A549 (cell line): ENCODE results near the gene MYO1B. TPM values are rescaled to one million over a fixed set of nuclear protein-coding genes. Genes with fewer than 3 reads are reported as not detected.

Experiments
- ATAC-seq, 2 experiments: fragments of 200-7000 bp in 1 of 2; fragments of >200 bp in 1 of 2; cut with Nextera tagmentation in 1 of 2; cut with Tn5 transposase in 1 of 2; 3 replicates each; pipeline versions ENCODE4 v1.8.0 to v1.9.1; 2018 to 2020; ENCODE audit warnings: mild to moderate bottlenecking in 1 of 2, moderate library complexity in 1 of 2
- CTCF ChIA-PET: fragments of 300-600 bp; sonication (Branson Sonifier 250); formaldehyde crosslinking; extraction: SDS; loops from one replicate; lab custom pipeline; 2021; ENCODE audit warnings: antibody characterized with exemption, inconsistent platforms; lab: Yijun Ruan, JAX
- POLR2A ChIA-PET: fragments of 350-600 bp; formaldehyde crosslinking; extraction: SDS; loops from one replicate; lab custom pipeline; 2021; ENCODE audit warnings: antibody characterized with exemption, inconsistent platforms; lab: Yijun Ruan, JAX
- DNase-seq, 2 experiments: peaks; one replicate each; pipeline versions ENCODE4 v3.0.0 to v3.0.0-alpha.2; 2011 to 2016; ENCODE audit warnings: low read depth in 1 of 2, low spot score in 1 of 2
- FAIRE-seq: peaks from 2 replicates; lab custom pipeline; 2011; peaks lifted over from hg19 to GRCh38; lab: Jason Lieb, UNC
- H3K27ac ChIP-seq, 2 experiments: fragments of >200 bp; sonication (Bioruptor Twin); formaldehyde crosslinking; 3 replicates each; pipeline ENCODE4 v1.5.1; 2016 to 2017
- H3K4me1 ChIP-seq: fragments of >200 bp; sonication (Bioruptor Twin); formaldehyde crosslinking; 3 replicates; pipeline ENCODE4 v1.6.1; 2016
- H3K4me2 ChIP-seq: fragments of >200 bp; sonication (Bioruptor Twin); formaldehyde crosslinking; 3 replicates; pipeline ENCODE4 v1.6.1; 2016
- H3K4me3 ChIP-seq: fragments of >200 bp; sonication (Bioruptor Twin); formaldehyde crosslinking; 3 replicates; pipeline ENCODE4 v1.5.1; 2016
- H3K9me3 ChIP-seq: fragments of >200 bp; sonication (Bioruptor Twin); formaldehyde crosslinking; 3 replicates; pipeline ENCODE4 v1.6.1; 2016
- CBX2 ChIP-seq: fragments of 200-600 bp; sonication (generic); IDR thresholded peaks from 2 replicates; pipeline ENCODE4 v1.6.1; 2016; ENCODE audit warnings: low read depth, mild to moderate bottlenecking, borderline replicate concordance
- CEBPB ChIP-seq, 2 experiments: fragments of >200 bp in 1 of 2; sonication (Bioruptor Twin) in 1 of 2; formaldehyde crosslinking in 1 of 2; IDR thresholded peaks; 2 replicates each; pipeline ENCODE4 v1.6.1; 2012 to 2016
- CTCF ChIP-seq: fragments of >200 bp; sonication (Bioruptor Twin); formaldehyde crosslinking; IDR thresholded peaks from 3 replicates; pipeline ENCODE4 v1.5.1; 2016
- HEYL ChIP-seq: fragments of 250-450 bp; sonication (Bioruptor Pico); IDR thresholded peaks from 2 replicates; pipeline ENCODE4 v1.8.0; 2021; ENCODE audit warnings: mild to moderate bottlenecking, moderate library complexity
- JUNB ChIP-seq: fragments of >200 bp; sonication (Bioruptor Twin); formaldehyde crosslinking; IDR thresholded peaks from 2 replicates; pipeline ENCODE4 v1.6.1; 2016
- KDM1A ChIP-seq: fragments of 200-600 bp; sonication (generic); IDR thresholded peaks from 2 replicates; pipeline ENCODE4 v1.6.1; 2016; ENCODE audit warnings: low read depth, mild to moderate bottlenecking
- PHF8 ChIP-seq: fragments of 200-600 bp; sonication (generic); IDR thresholded peaks from 2 replicates; pipeline ENCODE4 v1.6.1; 2016; ENCODE audit warnings: low read depth, mild to moderate bottlenecking, antibody characterized with exemption, moderate library complexity, borderline replicate concordance
- POLR2AphosphoS2 ChIP-seq: conservative IDR thresholded peaks from 2 replicates; pipeline ENCODE4 v1.6.1; 2012; ENCODE audit warnings: low read length, improper control_type of control experiment, inconsistent platforms
- SREBF2 ChIP-seq: fragments of 450-650 bp; IDR thresholded peaks from 2 replicates; pipeline ENCODE4 v1.6.1; 2014; ENCODE audit warnings: mild to moderate bottlenecking, moderate library complexity
- USF2 ChIP-seq: fragments of 450-650 bp; IDR thresholded peaks from 2 replicates; pipeline ENCODE4 v1.6.1; 2014; ENCODE audit warnings: antibody characterized with exemption
- ZC3H11A ChIP-seq: fragments of 450-650 bp; IDR thresholded peaks from 2 replicates; pipeline ENCODE4 v1.6.1; 2014; ENCODE audit warnings: antibody characterized with exemption, mild to moderate bottlenecking
- WGBS: methylation state at CpG from one replicate; pipeline ENCODE4 v1.1.6; 2017; ENCODE audit errors: missing lambda C conversion rate; 5-methylcytosine and 5-hydroxymethylcytosine counted together
- polyA plus RNA-seq, 4 experiments: library from polyadenylated mRNA; depleted of rRNA in 3 of 4; stranded (reverse); fragments of >200 nt; fragmentation: RNase III in 1 of 4; extraction: RNeasy Plus Mini Kit Qiagen cat#74134 plus additional on column Dnase treatment in 1 of 4; gene quantifications; 2 replicates in 3 of 4; 3 replicates in 1 of 4; pipeline ENCODE4 v1.2.3, GENCODE V29; 2011 to 2017
- TF ChIP-seq, protein P1 (sequence below): fragments of 250-450 bp; sonication (Bioruptor Pico); IDR thresholded peaks from 2 replicates; pipeline ENCODE4 v1.5.0; 2020; ENCODE audit warnings: low read depth, mild to moderate bottlenecking, moderate library complexity
- TF ChIP-seq, protein P2 (sequence below): IDR thresholded peaks from 2 replicates; pipeline ENCODE4 v1.6.1; 2012
- TF ChIP-seq, protein P3 (sequence below): fragments of >200 bp; sonication (Bioruptor Twin); formaldehyde crosslinking; IDR thresholded peaks from 3 replicates; pipeline ENCODE4 v1.6.1; 2016
- TF ChIP-seq, protein P4 (sequence below): fragments of 200-600 bp; sonication (generic); IDR thresholded peaks from 2 replicates; pipeline ENCODE4 v1.6.1; 2016; ENCODE audit warnings: antibody characterized with exemption, mild to moderate bottlenecking, moderate library complexity
- TF ChIP-seq, protein P5 (sequence below): IDR thresholded peaks from 2 replicates; pipeline ENCODE4 v1.6.1; 2012; ENCODE audit warnings: low read depth, borderline replicate concordance

MYO1B gene
- polyA plus RNA-seq, 2 of the 4 experiments (the other 2 are of a cell fraction): 77.7 to 159 TPM

DNA sequence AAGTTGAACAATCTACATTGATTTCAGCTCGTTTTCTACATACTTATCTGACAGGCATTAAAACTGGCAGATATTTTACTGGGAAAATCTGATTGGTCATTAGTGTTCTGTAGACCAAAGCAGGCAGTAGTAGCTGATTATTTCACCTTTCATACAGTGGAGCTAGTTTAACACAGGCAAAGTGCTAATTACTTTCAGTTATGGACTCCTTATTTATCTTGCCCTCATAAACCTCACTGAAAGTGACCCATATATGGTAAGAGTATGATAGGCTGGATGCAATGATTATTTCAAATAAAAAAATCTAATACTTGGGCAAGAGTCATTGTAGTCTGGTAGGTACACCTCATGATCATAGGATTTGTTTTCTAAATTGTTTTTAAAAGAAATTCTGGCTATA, 129.7 kb downstream of the MYO1B start:
- H3K4me3 ChIP-seq: no peak overlapping the region
- TF ChIP-seq, protein P1, sequence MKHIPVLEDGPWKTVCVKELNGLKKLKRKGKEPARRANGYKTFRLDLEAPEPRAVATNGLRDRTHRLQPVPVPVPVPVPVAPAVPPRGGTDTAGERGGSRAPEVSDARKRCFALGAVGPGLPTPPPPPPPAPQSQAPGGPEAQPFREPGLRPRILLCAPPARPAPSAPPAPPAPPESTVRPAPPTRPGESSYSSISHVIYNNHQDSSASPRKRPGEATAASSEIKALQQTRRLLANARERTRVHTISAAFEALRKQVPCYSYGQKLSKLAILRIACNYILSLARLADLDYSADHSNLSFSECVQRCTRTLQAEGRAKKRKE (CRISPR knock-in tag): no peak
- no peak for TF ChIP-seq JUNB
- TF ChIP-seq CTCF: no peak
- no peak for TF ChIP-seq SREBF2
- no peak for TF ChIP-seq ZC3H11A
- TF ChIP-seq, protein P2, sequence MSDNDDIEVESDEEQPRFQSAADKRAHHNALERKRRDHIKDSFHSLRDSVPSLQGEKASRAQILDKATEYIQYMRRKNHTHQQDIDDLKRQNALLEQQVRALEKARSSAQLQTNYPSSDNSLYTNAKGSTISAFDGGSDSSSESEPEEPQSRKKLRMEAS: no peak
- no peak for TF ChIP-seq PHF8
- no peak for TF ChIP-seq KDM1A
- no peak for TF ChIP-seq HEYL (CRISPR knock-in tag)
- TF ChIP-seq CBX2: no peak
- TF ChIP-seq, protein P3, sequence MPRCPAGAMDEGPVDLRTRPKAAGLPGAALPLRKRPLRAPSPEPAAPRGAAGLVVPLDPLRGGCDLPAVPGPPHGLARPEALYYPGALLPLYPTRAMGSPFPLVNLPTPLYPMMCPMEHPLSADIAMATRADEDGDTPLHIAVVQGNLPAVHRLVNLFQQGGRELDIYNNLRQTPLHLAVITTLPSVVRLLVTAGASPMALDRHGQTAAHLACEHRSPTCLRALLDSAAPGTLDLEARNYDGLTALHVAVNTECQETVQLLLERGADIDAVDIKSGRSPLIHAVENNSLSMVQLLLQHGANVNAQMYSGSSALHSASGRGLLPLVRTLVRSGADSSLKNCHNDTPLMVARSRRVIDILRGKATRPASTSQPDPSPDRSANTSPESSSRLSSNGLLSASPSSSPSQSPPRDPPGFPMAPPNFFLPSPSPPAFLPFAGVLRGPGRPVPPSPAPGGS: no peak
- no peak for TF ChIP-seq CEBPB (IDR thresholded peaks at IDR 0.05)
- TF ChIP-seq, protein P4, sequence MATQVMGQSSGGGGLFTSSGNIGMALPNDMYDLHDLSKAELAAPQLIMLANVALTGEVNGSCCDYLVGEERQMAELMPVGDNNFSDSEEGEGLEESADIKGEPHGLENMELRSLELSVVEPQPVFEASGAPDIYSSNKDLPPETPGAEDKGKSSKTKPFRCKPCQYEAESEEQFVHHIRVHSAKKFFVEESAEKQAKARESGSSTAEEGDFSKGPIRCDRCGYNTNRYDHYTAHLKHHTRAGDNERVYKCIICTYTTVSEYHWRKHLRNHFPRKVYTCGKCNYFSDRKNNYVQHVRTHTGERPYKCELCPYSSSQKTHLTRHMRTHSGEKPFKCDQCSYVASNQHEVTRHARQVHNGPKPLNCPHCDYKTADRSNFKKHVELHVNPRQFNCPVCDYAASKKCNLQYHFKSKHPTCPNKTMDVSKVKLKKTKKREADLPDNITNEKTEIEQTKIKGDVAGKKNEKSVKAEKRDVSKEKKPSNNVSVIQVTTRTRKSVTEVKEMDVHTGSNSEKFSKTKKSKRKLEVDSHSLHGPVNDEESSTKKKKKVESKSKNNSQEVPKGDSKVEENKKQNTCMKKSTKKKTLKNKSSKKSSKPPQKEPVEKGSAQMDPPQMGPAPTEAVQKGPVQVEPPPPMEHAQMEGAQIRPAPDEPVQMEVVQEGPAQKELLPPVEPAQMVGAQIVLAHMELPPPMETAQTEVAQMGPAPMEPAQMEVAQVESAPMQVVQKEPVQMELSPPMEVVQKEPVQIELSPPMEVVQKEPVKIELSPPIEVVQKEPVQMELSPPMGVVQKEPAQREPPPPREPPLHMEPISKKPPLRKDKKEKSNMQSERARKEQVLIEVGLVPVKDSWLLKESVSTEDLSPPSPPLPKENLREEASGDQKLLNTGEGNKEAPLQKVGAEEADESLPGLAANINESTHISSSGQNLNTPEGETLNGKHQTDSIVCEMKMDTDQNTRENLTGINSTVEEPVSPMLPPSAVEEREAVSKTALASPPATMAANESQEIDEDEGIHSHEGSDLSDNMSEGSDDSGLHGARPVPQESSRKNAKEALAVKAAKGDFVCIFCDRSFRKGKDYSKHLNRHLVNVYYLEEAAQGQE: no peak
- TF ChIP-seq, protein P5, sequence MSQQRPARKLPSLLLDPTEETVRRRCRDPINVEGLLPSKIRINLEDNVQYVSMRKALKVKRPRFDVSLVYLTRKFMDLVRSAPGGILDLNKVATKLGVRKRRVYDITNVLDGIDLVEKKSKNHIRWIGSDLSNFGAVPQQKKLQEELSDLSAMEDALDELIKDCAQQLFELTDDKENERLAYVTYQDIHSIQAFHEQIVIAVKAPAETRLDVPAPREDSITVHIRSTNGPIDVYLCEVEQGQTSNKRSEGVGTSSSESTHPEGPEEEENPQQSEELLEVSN: no peak
- TF ChIP-seq USF2: no peak
- no peak for TF ChIP-seq POLR2AphosphoS2
- CTCF ChIA-PET: interaction anchor here (0.8 kb wide), 1 partner anchor 210 kb away, joined by 3 read pairs; no protein-coding TSS in a partner anchor
- H3K9me3 ChIP-seq: no peaks in the 10 kb centered on the region
- POLR2A ChIA-PET: no interaction called here
- WGBS: 96% methylated on average over 1 of the region's 1 CpG
- no peak for DNase-seq
- peaks cover 34% of the 10 kb centered on the region for H3K4me1 ChIP-seq
- no peak for FAIRE-seq
- no peak for ATAC-seq
- no peak overlapping the region for H3K27ac ChIP-seq
- no peak overlapping the region for H3K4me2 ChIP-seq
